Neural progenitor cell (in vitro differentiated cells): ENCODE results near the gene TNN. TPM values are rescaled to one million over a fixed set of nuclear protein-coding genes. Genes with fewer than 3 reads are reported as not detected.

Experiments used
- DNase-seq: peaks from one replicate; pipeline ENCODE4 v3.0.0-alpha.2; 2016; ENCODE audit warnings: low spot score
- H2AFZ ChIP-seq: fragments of 200-600 bp; sonication (generic); replicated peaks from 2 replicates; pipeline ENCODE4 v1.6.1; 2016; ENCODE audit warnings: antibody characterized with exemption
- H3F3A ChIP-seq: fragments of 200-600 bp; sonication (generic); 2 replicates; pipeline ENCODE4 v1.6.1; 2016; ENCODE audit warnings: antibody characterized with exemption, low read depth
- H3K27ac ChIP-seq: fragments of 200-600 bp; sonication (generic); 2 replicates; pipeline ENCODE4 v1.5.1; 2016; ENCODE audit warnings: mild to moderate bottlenecking
- H3K27me3 ChIP-seq: fragments of 200-600 bp; sonication (generic); 2 replicates; pipeline ENCODE4 v1.6.1; 2016; ENCODE audit warnings: mild to moderate bottlenecking, moderate library complexity
- H3K36me3 ChIP-seq: fragments of 200-600 bp; sonication (generic); 2 replicates; pipeline ENCODE4 v1.5.1; 2016
- H3K4me1 ChIP-seq: fragments of 200-600 bp; sonication (generic); 2 replicates; pipeline ENCODE4 v1.6.1; 2016; ENCODE audit warnings: mixed run types
- H3K4me2 ChIP-seq: fragments of 200-600 bp; sonication (generic); 2 replicates; pipeline ENCODE4 v1.6.1; 2016
- H3K4me3 ChIP-seq: fragments of 200-600 bp; sonication (generic); 2 replicates; pipeline ENCODE4 v1.5.1; 2016
- H3K79me2 ChIP-seq: fragments of 200-600 bp; sonication (generic); 2 replicates; pipeline ENCODE4 v1.6.1; 2016; ENCODE audit warnings: low read depth
- H3K9ac ChIP-seq: fragments of 200-600 bp; sonication (generic); 2 replicates; pipeline ENCODE4 v1.6.1; 2016
- H3K9me3 ChIP-seq: fragments of 200-600 bp; sonication (generic); 2 replicates; pipeline ENCODE4 v1.5.1; 2016; ENCODE audit warnings: low read depth
- H4K20me1 ChIP-seq: fragments of 200-600 bp; sonication (generic); 2 replicates; pipeline ENCODE4 v1.6.1; 2016; ENCODE audit warnings: low read depth
- H3K27ac Mint-ChIP-seq: 3 replicates; pipeline ENCODE4 v1.8.0; 2021; ENCODE audit warnings: mixed read lengths
- H3K27me3 Mint-ChIP-seq: 2 replicates; pipeline ENCODE4 v1.8.0; 2022; ENCODE audit warnings: low read depth, mild to moderate bottlenecking, inconsistent platforms, moderate library complexity, mixed read lengths; ENCODE audit not compliant: insufficient read depth
- H3K36me3 Mint-ChIP-seq: 3 replicates; pipeline ENCODE4 v1.8.0; 2021; ENCODE audit warnings: mixed read lengths
- H3K4me1 Mint-ChIP-seq: 3 replicates; pipeline ENCODE4 v1.8.0; 2021; ENCODE audit warnings: mixed read lengths
- H3K4me3 Mint-ChIP-seq: 3 replicates; pipeline ENCODE4 v1.8.0; 2021; ENCODE audit warnings: mild to moderate bottlenecking, moderate library complexity, mixed read lengths
- H3K9me3 Mint-ChIP-seq: 3 replicates; pipeline ENCODE4 v1.8.0; 2020; ENCODE audit warnings: mixed read lengths
- EZH2 ChIP-seq: fragments of 200-600 bp; sonication (generic); IDR thresholded peaks from 2 replicates; pipeline ENCODE4 v1.6.1; 2017; ENCODE audit warnings: antibody characterized with exemption, mild to moderate bottlenecking, moderate library complexity
- EZH2phosphoT487 ChIP-seq: fragments of 200-600 bp; sonication (generic); IDR thresholded peaks from 2 replicates; pipeline ENCODE4 v1.6.1; 2017; ENCODE audit warnings: antibody characterized with exemption
- total RNA-seq: library from RNA; depleted of rRNA; stranded (reverse); fragments of >200 nt; gene quantifications from 2 replicates; pipeline ENCODE4 v1.2.3, GENCODE V29; 2015; ENCODE audit warnings: low replicate concordance
- TF ChIP-seq, protein P1 (sequence below): fragments of 200-600 bp; sonication (generic); IDR thresholded peaks from 2 replicates; pipeline ENCODE4 v1.5.1; 2017; ENCODE audit warnings: antibody characterized with exemption, mild to moderate bottlenecking

TNN gene
- total RNA-seq, 1 donor from 2014 or later: not detected

DNA sequence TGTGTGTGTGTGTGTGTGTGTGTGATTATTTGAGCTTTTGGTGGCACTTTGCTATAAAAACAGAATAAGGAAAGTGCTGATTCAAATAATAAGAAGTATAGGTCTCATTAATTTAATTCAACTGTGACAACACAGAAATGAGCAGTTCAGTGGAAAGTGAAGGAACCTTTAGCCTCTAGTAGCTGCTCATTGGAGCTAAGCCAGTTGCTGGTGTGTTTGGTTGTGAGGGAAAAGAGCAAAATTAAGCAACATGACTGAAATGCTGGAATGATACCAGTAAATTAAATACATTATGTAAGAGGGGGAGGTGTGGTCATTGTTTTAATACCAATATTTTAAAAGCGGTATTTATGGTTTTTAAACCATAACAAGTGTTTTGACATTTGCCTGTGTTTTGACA is 69.7 kb downstream of the TNN start:
- no peak overlapping the region for H3K27ac Mint-ChIP-seq
- TF ChIP-seq EZH2: no peak
- TF ChIP-seq, protein P1, sequence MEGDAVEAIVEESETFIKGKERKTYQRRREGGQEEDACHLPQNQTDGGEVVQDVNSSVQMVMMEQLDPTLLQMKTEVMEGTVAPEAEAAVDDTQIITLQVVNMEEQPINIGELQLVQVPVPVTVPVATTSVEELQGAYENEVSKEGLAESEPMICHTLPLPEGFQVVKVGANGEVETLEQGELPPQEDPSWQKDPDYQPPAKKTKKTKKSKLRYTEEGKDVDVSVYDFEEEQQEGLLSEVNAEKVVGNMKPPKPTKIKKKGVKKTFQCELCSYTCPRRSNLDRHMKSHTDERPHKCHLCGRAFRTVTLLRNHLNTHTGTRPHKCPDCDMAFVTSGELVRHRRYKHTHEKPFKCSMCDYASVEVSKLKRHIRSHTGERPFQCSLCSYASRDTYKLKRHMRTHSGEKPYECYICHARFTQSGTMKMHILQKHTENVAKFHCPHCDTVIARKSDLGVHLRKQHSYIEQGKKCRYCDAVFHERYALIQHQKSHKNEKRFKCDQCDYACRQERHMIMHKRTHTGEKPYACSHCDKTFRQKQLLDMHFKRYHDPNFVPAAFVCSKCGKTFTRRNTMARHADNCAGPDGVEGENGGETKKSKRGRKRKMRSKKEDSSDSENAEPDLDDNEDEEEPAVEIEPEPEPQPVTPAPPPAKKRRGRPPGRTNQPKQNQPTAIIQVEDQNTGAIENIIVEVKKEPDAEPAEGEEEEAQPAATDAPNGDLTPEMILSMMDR: no peak
- TF ChIP-seq EZH2phosphoT487: no peak
- no peaks in the 10 kb centered on the region for H3K9me3 Mint-ChIP-seq
- peaks cover 9% of the 10 kb centered on the region for H3K27me3 Mint-ChIP-seq
- Histone ChIP-seq H3K27me3 (peaks cover 38% of the 10 kb centered on the region), H4K20me1 (no peaks in the 10 kb centered on the region), H3K79me2 (no peaks in the 10 kb centered on the region), H3K36me3 (no peaks in the 10 kb centered on the region), H2AFZ (no peak overlapping the region), H3F3A (no peaks in the 10 kb centered on the region), H3K4me1 (no peaks in the 10 kb centered on the region), H3K27ac (no peak overlapping the region), H3K9me3 (no peaks in the 10 kb centered on the region), H3K4me2 (no peak overlapping the region), H3K9ac (no peak overlapping the region), H3K4me3 (no peak overlapping the region)
- no peaks in the 10 kb centered on the region for H3K36me3 Mint-ChIP-seq
- DNase-seq: no peak
- H3K4me3 Mint-ChIP-seq: no peak overlapping the region
- peaks cover 10% of the 10 kb centered on the region for H3K4me1 Mint-ChIP-seq

DNA sequence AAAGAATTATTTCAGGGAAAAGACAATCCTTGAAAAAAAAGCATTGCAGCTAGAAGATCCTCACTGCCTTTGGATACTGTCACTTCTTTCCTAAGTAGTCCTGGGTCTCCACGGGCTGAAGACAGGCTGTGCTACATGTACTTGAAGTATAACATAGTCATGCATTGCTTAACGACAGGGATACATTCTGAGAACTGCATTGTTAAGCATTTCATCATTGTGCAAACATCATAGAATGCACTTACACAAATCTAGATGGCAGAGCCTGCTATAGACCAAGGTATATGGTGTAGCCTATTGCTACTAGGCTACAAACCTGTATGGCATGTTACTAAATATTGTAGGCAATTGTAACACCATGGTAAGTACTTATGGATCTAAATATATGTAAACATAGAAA is 70.9 kb downstream of the TNN start:
- Histone ChIP-seq H2AFZ (no peak overlapping the region), H3K9ac (no peak overlapping the region), H4K20me1 (no peaks in the 10 kb centered on the region), H3K4me1 (no peaks in the 10 kb centered on the region), H3K27ac (no peak overlapping the region), H3K9me3 (no peaks in the 10 kb centered on the region), H3K27me3 (peaks cover 26% of the 10 kb centered on the region), H3K36me3 (no peaks in the 10 kb centered on the region), H3K79me2 (no peaks in the 10 kb centered on the region), H3K4me3 (no peak overlapping the region), H3F3A (no peaks in the 10 kb centered on the region), H3K4me2 (no peak overlapping the region)
- no peak overlapping the region for H3K4me3 Mint-ChIP-seq
- peaks cover 10% of the 10 kb centered on the region for H3K4me1 Mint-ChIP-seq
- DNase-seq: no peak
- peaks cover 9% of the 10 kb centered on the region for H3K27me3 Mint-ChIP-seq
- H3K36me3 Mint-ChIP-seq: no peaks in the 10 kb centered on the region
- H3K9me3 Mint-ChIP-seq: peaks cover 3% of the 10 kb centered on the region
- TF ChIP-seq EZH2phosphoT487 (no peak), EZH2 (no peak)
- TF ChIP-seq, protein P1: no peak
- H3K27ac Mint-ChIP-seq: no peak overlapping the region

DNA sequence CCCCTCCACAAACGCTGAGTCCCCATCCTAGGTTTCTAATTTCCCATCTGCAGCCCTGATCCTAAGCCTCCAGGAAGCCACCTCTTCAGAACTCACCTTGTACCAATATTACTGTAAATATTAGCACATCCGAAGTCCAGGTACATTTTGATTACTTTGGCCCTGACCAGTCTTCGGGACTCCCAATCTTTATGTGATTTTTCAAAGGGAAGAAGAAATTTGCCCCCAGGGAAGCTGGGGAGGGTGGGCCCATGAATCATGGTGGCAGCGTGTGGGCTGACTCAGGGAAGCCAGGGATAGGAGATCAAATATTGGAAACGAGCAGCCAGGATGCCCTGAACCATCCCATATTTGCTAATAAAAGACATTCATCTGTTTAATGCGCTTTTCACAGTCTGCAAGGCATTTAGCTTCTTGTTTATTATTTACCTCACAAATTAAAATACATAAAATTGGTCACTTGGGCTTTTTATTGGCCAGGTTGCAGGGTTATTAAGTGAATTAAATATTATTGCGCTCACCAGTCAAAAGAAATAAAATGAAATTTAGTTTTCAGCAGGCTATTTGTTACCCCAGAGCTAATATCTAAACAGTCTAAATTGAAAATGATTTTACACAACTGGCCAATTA is 78.4 kb downstream of the TNN start:
- Histone ChIP-seq H3K27me3 (peaks cover 28% of the 10 kb centered on the region), H4K20me1 (no peaks in the 10 kb centered on the region), H3K36me3 (no peaks in the 10 kb centered on the region), H3K9ac (no peak overlapping the region), H3K79me2 (no peaks in the 10 kb centered on the region), H3K4me3 (no peak overlapping the region), H3K4me1 (no peaks in the 10 kb centered on the region), H3K4me2 (peak overlapping the region; percentile 64), H3F3A (no peaks in the 10 kb centered on the region), H3K27ac (no peak overlapping the region), H2AFZ (no peak overlapping the region), H3K9me3 (no peaks in the 10 kb centered on the region)
- peaks cover 7% of the 10 kb centered on the region for H3K27me3 Mint-ChIP-seq
- no peak overlapping the region for H3K27ac Mint-ChIP-seq
- H3K36me3 Mint-ChIP-seq: no peaks in the 10 kb centered on the region
- H3K4me3 Mint-ChIP-seq: no peak overlapping the region
- TF ChIP-seq, protein P1: no peak
- TF ChIP-seq EZH2phosphoT487: no peak
- TF ChIP-seq EZH2: no peak
- peaks cover 3% of the 10 kb centered on the region for H3K9me3 Mint-ChIP-seq
- H3K4me1 Mint-ChIP-seq: peaks cover 7% of the 10 kb centered on the region
- no peak for DNase-seq
